Activated naive CD8-positive, alpha-beta T cell treated with anti-CD3 and anti-CD28 coated beads for 36 hours (primary cell): ENCODE results near the gene AIM2. TPM values are rescaled to one million over a fixed set of nuclear protein-coding genes. Genes with fewer than 3 reads are reported as not detected.

ENCODE experiments used
- DNase-seq: peaks from one replicate; pipeline ENCODE4 v3.0.0; 2021
- H3K27ac Mint-ChIP-seq: one replicate; pipeline ENCODE4 v1.8.0; 2022; ENCODE audit warnings: mild to moderate bottlenecking, moderate library complexity, mixed read lengths
- H3K27me3 Mint-ChIP-seq: one replicate; pipeline ENCODE4 v1.8.0; 2022; ENCODE audit warnings: mild to moderate bottlenecking, mixed read lengths
- H3K36me3 Mint-ChIP-seq: one replicate; pipeline ENCODE4 v1.8.0; 2021; ENCODE audit warnings: mild to moderate bottlenecking, mixed read lengths
- H3K4me1 Mint-ChIP-seq: one replicate; pipeline ENCODE4 v1.8.0; 2021; ENCODE audit warnings: mixed read lengths
- H3K4me3 Mint-ChIP-seq: one replicate; pipeline ENCODE4 v1.8.0; 2022; ENCODE audit warnings: mild to moderate bottlenecking, moderate library complexity, mixed read lengths
- H3K9me3 Mint-ChIP-seq: one replicate; pipeline ENCODE4 v1.8.0; 2022; ENCODE audit warnings: mixed read lengths
- total RNA-seq, 2 experiments: library from RNA; stranded (reverse); gene quantifications; one replicate each; pipeline ENCODE4 v1.2.3, GENCODE V29; 2021

Gene AIM2
- total RNA-seq, 2 experiments from 2014 or later, result 1.8 TPM

GRCh38 chr1:159014003-159014571, 62.5 kb downstream of the AIM2 start:
- peak overlapping the region; percentile 99 for H3K27ac Mint-ChIP-seq
- no peaks in the 10 kb centered on the region for H3K9me3 Mint-ChIP-seq
- H3K4me1 Mint-ChIP-seq, result peaks cover 52% of the 10 kb centered on the region
- no peak for DNase-seq
- peaks cover 83% of the 10 kb centered on the region for H3K36me3 Mint-ChIP-seq
- H3K4me3 Mint-ChIP-seq, result peak overlapping the region; percentile 92
- no peaks in the 10 kb centered on the region for H3K27me3 Mint-ChIP-seq

- H3K4me1 Mint-ChIP-seq, result peaks cover 57% of the 10 kb centered on the region
Measured at GRCh38 chr1:159012495-159012894, 64.1 kb downstream of the AIM2 start.

More at GRCh38 chr1:159012495-159012894, 64.1 kb downstream of the AIM2 start:
- Mint-ChIP-seq H3K9me3 (no peaks in the 10 kb centered on the region), H3K4me3 (peak overlapping the region; percentile 92), H3K27me3 (no peaks in the 10 kb centered on the region), H3K27ac (peak overlapping the region; percentile 99), H3K36me3 (peaks cover 78% of the 10 kb centered on the region)
- DNase-seq, result peak; percentile 69

Other genes with a start within 250 kb of the AIM2 start
- under 1 TPM in 1 of 2 experiments, not detected in 1; 0.20 TPM for gene MNDA, start 245.4 kb downstream of the AIM2 start, total RNA-seq
- gene PYHIN1, start 145.2 kb downstream of the AIM2 start, total RNA-seq, result 1 to 10 TPM; 1.4 to 1.6 TPM
- gene IFI16, start 66.9 kb downstream of the AIM2 start, total RNA-seq, result 100 to 1,000 TPM; 292 to 296 TPM
- not detected for gene CADM3, start 94.8 kb upstream of the AIM2 start, total RNA-seq
- gene ACKR1, start 128.1 kb upstream of the AIM2 start, total RNA-seq, result not detected
- not detected for gene FCER1A, start 225.6 kb upstream of the AIM2 start, total RNA-seq